Naive thymus-derived CD4-positive, alpha-beta T cell (primary cell): ENCODE measurements around the gene HORMAD1. TPM values are rescaled to one million over a fixed set of nuclear protein-coding genes. Genes with fewer than 3 reads are reported as not detected.
"Not testable (repeated sequence)": the region's sequence is repeated elsewhere in the genome, so short reads cannot be mapped to it uniquely, and the experiment has no call there.

Source experiments
- ATAC-seq: fragments of 150-1000 bp; cut with Tn5 transposase; 2 replicates; pipeline ENCODE4 v1.10.0; 2021; ENCODE audit warnings: mild to moderate bottlenecking, moderate library complexity
- CTCF ChIA-PET: fragments of 350-600 bp; sonication (Branson Sonifier 250); formaldehyde crosslinking; loops from one replicate; lab custom pipeline; 2021; ENCODE audit warnings: antibody characterized with exemption; lab: Charles Lee
- POLR2A ChIA-PET: fragments of 350-600 bp; sonication (Branson Sonifier 250); formaldehyde crosslinking; loops from one replicate; lab custom pipeline; 2021; ENCODE audit warnings: antibody characterized with exemption, inconsistent platforms; lab: Charles Lee
- DNase-seq, 9 donors: peaks; one replicate each; pipeline versions ENCODE4 v3.0.0 to v3.0.0-alpha.2; 2020 to 2022; ENCODE audit warnings: mixed read lengths in 1 of 9
- H3K27ac ChIP-seq: one replicate; pipeline ENCODE4 v1.7.0; 2013; ENCODE audit warnings: mild to moderate bottlenecking, low read depth, low read length, moderate library complexity
- H3K27me3 ChIP-seq, 2 donors: one replicate each; pipeline ENCODE4 v1.7.0; 2013; ENCODE audit warnings: low read length in 2 of 2, mild to moderate bottlenecking in 2 of 2, moderate library complexity in 2 of 2; ENCODE audit not compliant: control insufficient read depth in 2 of 2, insufficient read depth in 2 of 2
- H3K36me3 ChIP-seq, 3 experiments: 1 replicate in 2 of 3; 2 replicates in 1 of 3; pipeline ENCODE4 v1.7.0; 2013; ENCODE audit warnings: low read length in 3 of 3, mild to moderate bottlenecking in 3 of 3, moderate library complexity in 1 of 3; ENCODE audit not compliant: insufficient read depth in 3 of 3, control insufficient read depth in 2 of 3
- H3K4me1 ChIP-seq, 2 donors: one replicate each; pipeline ENCODE4 v1.7.0; 2013; ENCODE audit warnings: low read length in 2 of 2, mild to moderate bottlenecking in 2 of 2, moderate library complexity in 1 of 2; ENCODE audit not compliant: control insufficient read depth in 2 of 2, insufficient read depth in 2 of 2
- H3K4me3 ChIP-seq: 2 replicates; pipeline ENCODE4 v1.7.0; 2013; ENCODE audit warnings: mild to moderate bottlenecking, low read length
- H3K9me3 ChIP-seq, 3 experiments: 1 replicate in 2 of 3; 2 replicates in 1 of 3; pipeline ENCODE4 v1.7.0; 2013; ENCODE audit warnings: low read length in 3 of 3; ENCODE audit not compliant: control insufficient read depth in 2 of 3
- H3K27ac Mint-ChIP-seq, 9 donors: one replicate each; pipeline ENCODE4 v1.8.0; 2020 to 2022; ENCODE audit warnings: mixed read lengths in 9 of 9, mild to moderate bottlenecking in 8 of 9, moderate library complexity in 5 of 9, inconsistent platforms in 2 of 9
- H3K27me3 Mint-ChIP-seq, 5 donors: one replicate each; pipeline ENCODE4 v1.8.0; 2021 to 2022; ENCODE audit warnings: mixed read lengths in 5 of 5, mild to moderate bottlenecking in 1 of 5
- H3K36me3 Mint-ChIP-seq, 5 donors: one replicate each; pipeline ENCODE4 v1.8.0; 2020 to 2022; ENCODE audit warnings: mixed read lengths in 5 of 5, mild to moderate bottlenecking in 3 of 5, inconsistent platforms in 1 of 5
- H3K4me1 Mint-ChIP-seq, 7 donors: one replicate each; pipeline ENCODE4 v1.8.0; 2020 to 2022; ENCODE audit warnings: mixed read lengths in 7 of 7, mild to moderate bottlenecking in 3 of 7, inconsistent platforms in 1 of 7
- H3K4me3 Mint-ChIP-seq, 10 donors: one replicate each; pipeline ENCODE4 v1.8.0; 2020 to 2022; ENCODE audit warnings: mild to moderate bottlenecking in 10 of 10, mixed read lengths in 10 of 10, moderate library complexity in 6 of 10, inconsistent platforms in 2 of 10
- H3K9me3 Mint-ChIP-seq, 11 donors: one replicate each; pipeline ENCODE4 v1.8.0; 2020 to 2022; ENCODE audit warnings: mixed read lengths in 11 of 11, mild to moderate bottlenecking in 4 of 11, inconsistent platforms in 1 of 11, moderate library complexity in 1 of 11
- intact Hi-C, 2 donors: fragments of 100-400 bp; cut with micrococcal nuclease; formaldehyde crosslinking; loops; one replicate each; pipeline ENCODE4 v1.15.1; 2023
- polyA plus RNA-seq, 2 donors: library from polyadenylated mRNA; unstranded; fragments of 300-500 nt; fragmentation: Illumina TruSeq; gene quantifications; one replicate each; pipeline ENCODE4 v1.2.3, GENCODE V29; 2021
- total RNA-seq, 6 experiments: library from RNA in 5 of 6; stranded (reverse) in 5 of 6; gene quantifications; 1 replicate in 5 of 6; 2 replicates in 1 of 6; pipeline ENCODE4 v1.2.3 and lab custom pipeline; 2021 to 2026

HORMAD1 gene
- total and polyA plus RNA-seq, 7 experiments from 2014 or later, result 0.35 to 1.4 (median 0.45) TPM; not detected in 2

GRCh38 chr1:150709031-150709430 is 11.7 kb downstream of the HORMAD1 start:
- H3K9me3 ChIP-seq, H3K36me3 ChIP-seq, POLR2A ChIA-PET, DNase-seq, ATAC-seq, CTCF ChIA-PET, intact Hi-C loops, H3K27me3 ChIP-seq, H3K36me3 Mint-ChIP-seq, H3K9me3 Mint-ChIP-seq, H3K4me1 ChIP-seq, H3K27ac ChIP-seq, H3K4me1 Mint-ChIP-seq, H3K4me3 Mint-ChIP-seq, H3K4me3 ChIP-seq, H3K27ac Mint-ChIP-seq: not testable (repeated sequence)
- peaks cover 0 to 33% (median 0%) of the 10 kb centered on the region in 5 donors for H3K27me3 Mint-ChIP-seq

- DNase-seq (no peak), ATAC-seq (no peak)
- intact Hi-C loops, result no loop called here
- Mint-ChIP-seq H3K27ac (no peak overlapping the region), H3K9me3 (no peaks in the 10 kb centered on the region), H3K4me1 (no peaks in the 10 kb centered on the region), H3K36me3 (no peaks in the 10 kb centered on the region), H3K4me3 (no peak overlapping the region), H3K27me3 (peaks cover 0 to 36% (median 0%) of the 10 kb centered on the region in 5 donors)
- Histone ChIP-seq H3K36me3 (no peaks in the 10 kb centered on the region), H3K27me3 (no peaks in the 10 kb centered on the region), H3K4me3 (no peak overlapping the region), H3K9me3 (no peaks in the 10 kb centered on the region), H3K27ac (no peak overlapping the region), H3K4me1 (no peaks in the 10 kb centered on the region)
- POLR2A ChIA-PET, result no interaction called here
- CTCF ChIA-PET, result no interaction called here
These were observed 12.1 kb downstream of the HORMAD1 start for GRCh38 chr1:150708595-150708994.

- peaks cover 0 to 51% (median 0%) of the 10 kb centered on the region in 5 donors for H3K27me3 Mint-ChIP-seq
- Histone ChIP-seq H3K9me3 (no peaks in the 10 kb centered on the region), H3K27ac (no peak overlapping the region), H3K36me3 (no peaks in the 10 kb centered on the region), H3K4me3 (no peak overlapping the region), H3K4me1 (no peaks in the 10 kb centered on the region), H3K27me3 (no peaks in the 10 kb centered on the region)
- ATAC-seq (no peak), DNase-seq (no peak)
- POLR2A ChIA-PET, result interaction anchor here (0.6 kb wide), 1 partner anchor 19 kb away, joined by 10 read pairs; no protein-coding TSS in a partner anchor
- CTCF ChIA-PET, result no interaction called here
- no peak overlapping the region for H3K4me3 Mint-ChIP-seq
- H3K9me3 Mint-ChIP-seq, result no peaks in the 10 kb centered on the region
- intact Hi-C loops, result no loop called here
- no peaks in the 10 kb centered on the region for H3K4me1 Mint-ChIP-seq
- H3K36me3 Mint-ChIP-seq, result no peaks in the 10 kb centered on the region
- no peak overlapping the region for H3K27ac Mint-ChIP-seq
These were observed 14.6 kb downstream of the HORMAD1 start for GRCh38 chr1:150706091-150706490.

- ChIA-PET POLR2A (interaction anchor here (0.6 kb wide), 1 partner anchor 137 kb away, joined by 3 read pairs; no protein-coding TSS in a partner anchor), CTCF (no interaction called here)
These were observed 17.3 kb downstream of the HORMAD1 start for GRCh38 chr1:150703427-150703826.

GRCh38 chr1:150696995-150697927 is 23.4 kb downstream of the HORMAD1 start, which contains the start of gene GOLPH3L:
Gene GOLPH3L (minus strand): TSS chr1:150697154. CDS start chr1:150694838, 2,316 bp downstream.
- H3K9me3 Mint-ChIP-seq, result peaks cover 0 to 2% (median 0%) of the 10 kb centered on the region in 11 donors
- peak within 1 kb of the TSS; percentile 81 to 99 (median 95) for H3K27ac Mint-ChIP-seq
- H3K36me3 Mint-ChIP-seq, result peaks cover 0 to 16% (median 8%) of the 10 kb centered on the region in 5 donors
- H3K36me3 ChIP-seq, result peaks cover 0 to 8% (median 0%) of the 10 kb centered on the region in 3 experiments
- H3K4me3 Mint-ChIP-seq, result peak within 1 kb of the TSS; percentile 91 to 100 (median 98)
- ChIA-PET POLR2A (interaction anchor here (0.6 to 2.8 kb wide), 14 partner anchors 11 to 810 kb away, joined by 3 to 14 read pairs (median 6); partner anchors contain the start of genes CTSS, ECM1, ENSA and MCL1), CTCF (interaction anchor here (1.2 to 2.1 kb wide), 4 partner anchors 11 to 225 kb away, joined by 3 to 5 read pairs (median 4); no protein-coding TSS in a partner anchor)
- H3K27me3 ChIP-seq, result no peaks in the 10 kb centered on the region
- H3K4me3 ChIP-seq, result peak within 1 kb of the TSS; percentile 73
- peak; percentile 46 to 95 (median 92) for DNase-seq
- peak within 1 kb of the TSS; percentile 82 for H3K27ac ChIP-seq
- ATAC-seq, result peak; percentile 100
- no peaks in the 10 kb centered on the region for H3K9me3 ChIP-seq
- intact Hi-C loops, result loop anchor here (1.0 to 10.0 kb wide), 17 partner anchors 68 to 460 kb away; partner anchors contain the start of genes ARNT (in 2 of the 2), CTSS (in 2 of the 2), ENSA (in 2 of the 2) and SETDB1 (in 2 of the 2)
- peaks cover 4 to 11% of the 10 kb centered on the region in 2 donors for H3K4me1 ChIP-seq
- peaks cover 13 to 49% (median 42%) of the 10 kb centered on the region in 7 donors for H3K4me1 Mint-ChIP-seq
- H3K27me3 Mint-ChIP-seq, result peaks cover 0 to 16% (median 0%) of the 10 kb centered on the region in 5 donors

More at GRCh38 chr1:150703427-150703826, 17.3 kb downstream of the HORMAD1 start:
- Histone ChIP-seq H3K27me3 (no peaks in the 10 kb centered on the region), H3K9me3 (no peaks in the 10 kb centered on the region), H3K27ac (no peak overlapping the region), H3K4me3 (no peak overlapping the region), H3K4me1 (no peaks in the 10 kb centered on the region), H3K36me3 (no peaks in the 10 kb centered on the region)
- H3K4me3 Mint-ChIP-seq, result no peak overlapping the region
- DNase-seq (no peak), ATAC-seq (no peak)
- intact Hi-C loops, result no loop called here
- H3K9me3 Mint-ChIP-seq, result no peaks in the 10 kb centered on the region
- H3K36me3 Mint-ChIP-seq, result no peaks in the 10 kb centered on the region
- H3K4me1 Mint-ChIP-seq, result peaks cover 0 to 6% (median 0%) of the 10 kb centered on the region in 7 donors
- peaks cover 0 to 51% (median 0%) of the 10 kb centered on the region in 5 donors for H3K27me3 Mint-ChIP-seq
- H3K27ac Mint-ChIP-seq, result no peak overlapping the region

- H3K36me3 ChIP-seq, result peaks cover 0 to 8% (median 0%) of the 10 kb centered on the region in 3 experiments
- H3K27me3 ChIP-seq, result no peaks in the 10 kb centered on the region
- peak in 2 of 9 donors; percentile 0 to 1 for DNase-seq
- peaks cover 4 to 11% of the 10 kb centered on the region in 2 donors for H3K4me1 ChIP-seq
- ChIA-PET POLR2A (interaction anchor here (0.7 to 2.8 kb wide), 13 partner anchors 10 to 809 kb away, joined by 3 to 14 read pairs (median 7); partner anchors contain the start of genes CTSS, ECM1, ENSA and MCL1), CTCF (interaction anchor here (1.2 to 2.1 kb wide), 3 partner anchors 10 to 137 kb away, joined by 3 to 5 read pairs (median 5); no protein-coding TSS in a partner anchor)
- peaks cover 13 to 51% (median 43%) of the 10 kb centered on the region in 7 donors for H3K4me1 Mint-ChIP-seq
- peak overlapping the region; percentile 81 to 99 (median 95) for H3K27ac Mint-ChIP-seq
- no peaks in the 10 kb centered on the region for H3K9me3 ChIP-seq
- H3K9me3 Mint-ChIP-seq, result peaks cover 0 to 2% (median 0%) of the 10 kb centered on the region in 11 donors
- H3K4me3 Mint-ChIP-seq, result peak overlapping the region; percentile 91 to 100 (median 98)
- peaks cover 0 to 18% (median 8%) of the 10 kb centered on the region in 5 donors for H3K36me3 Mint-ChIP-seq
- H3K27me3 Mint-ChIP-seq, result peaks cover 0 to 11% (median 0%) of the 10 kb centered on the region in 5 donors
- peak overlapping the region; percentile 73 for H3K4me3 ChIP-seq
- ATAC-seq, result no peak
- intact Hi-C loops, result loop anchor here (2.0 to 10.0 kb wide), 10 partner anchors 68 to 461 kb away; partner anchors contain the start of genes CTSS (in 2 of the 2), SETDB1 (in 2 of the 2), ANP32E (in 1 of the 2) and RPRD2 (in 1 of the 2)
- peak overlapping the region; percentile 82 for H3K27ac ChIP-seq
These were observed 24.1 kb downstream of the HORMAD1 start for GRCh38 chr1:150696590-150696989.
